Left kidney (tissue), 2 donors: ENCODE data around the gene VEPH1. TPM values are rescaled to one million over a fixed set of nuclear protein-coding genes. Genes with fewer than 3 reads are reported as not detected.
"Not testable (repeated sequence)": the region's sequence is repeated elsewhere in the genome, so short reads cannot be mapped to it uniquely, and the experiment has no call there.

Experiments
- DNase-seq: peaks from one replicate; pipeline ENCODE4 v3.0.0-alpha.2; 2013
- polyA plus RNA-seq: library from polyadenylated mRNA; unstranded; fragments of 120-200 nt; gene quantifications from one replicate; pipeline ENCODE4 v1.2.1, GENCODE V29; 2013; ENCODE audit not compliant: insufficient read length

Gene VEPH1
- polyA plus RNA-seq, 1 donor: 56.0 TPM

- DNase-seq: no peak
Measured at GRCh38 chr3:157351981-157352380, 151.2 kb downstream of the VEPH1 start.

GRCh38 chr3:157350651-157351050, 152.6 kb downstream of the VEPH1 start:
- DNase-seq: not testable (repeated sequence)

GRCh38 chr3:157348304-157349075, 154.7 kb downstream of the VEPH1 start:
- not testable (repeated sequence) for DNase-seq

- DNase-seq: no peak
Measured at GRCh38 chr3:157347577-157348303, 155.5 kb downstream of the VEPH1 start.

- DNase-seq: no peak
Measured at GRCh38 chr3:157336252-157337009, 166.8 kb downstream of the VEPH1 start.

- DNase-seq: no peak
Measured at GRCh38 chr3:157335233-157336076, 167.8 kb downstream of the VEPH1 start.

- no peak for DNase-seq
Measured at GRCh38 chr3:157333551-157333991, 169.6 kb downstream of the VEPH1 start.

- no peak for DNase-seq
Measured at GRCh38 chr3:157330206-157330605, 173.0 kb downstream of the VEPH1 start.

- no peak for DNase-seq
Measured at GRCh38 chr3:157329551-157329950, 173.7 kb downstream of the VEPH1 start.

- no peak for DNase-seq
Measured at GRCh38 chr3:157327837-157328236, 175.4 kb downstream of the VEPH1 start.

- DNase-seq: no peak
Measured at GRCh38 chr3:157327018-157327417, 176.2 kb downstream of the VEPH1 start.

- DNase-seq: not testable (repeated sequence)
Measured at GRCh38 chr3:157324869-157325268, 178.3 kb downstream of the VEPH1 start.

- no peak for DNase-seq
Measured at GRCh38 chr3:157323360-157323759, 179.9 kb downstream of the VEPH1 start.

GRCh38 chr3:157319672-157320071, 183.5 kb downstream of the VEPH1 start:
- DNase-seq: no peak

- DNase-seq: no peak
Measured at GRCh38 chr3:157318639-157319288, 184.5 kb downstream of the VEPH1 start.

GRCh38 chr3:157317895-157318294, 185.3 kb downstream of the VEPH1 start:
- DNase-seq: no peak

- no peak for DNase-seq
Measured at GRCh38 chr3:157313186-157313585, 190.0 kb downstream of the VEPH1 start.

GRCh38 chr3:157312376-157312745, 190.9 kb downstream of the VEPH1 start:
- DNase-seq: no peak

GRCh38 chr3:157311633-157312375, 191.4 kb downstream of the VEPH1 start:
- DNase-seq: no peak

GRCh38 chr3:157310329-157311052, 192.7 kb downstream of the VEPH1 start:
- no peak for DNase-seq
